Stimulated activated CD8-positive, alpha-beta memory T cell treated with anti-CD3 and anti-CD28 coated beads, Interleukin-2, amount 100 ng/mL, for 48 hours (primary cell): ENCODE data around the gene NT5DC3.

Experiments used
- DNase-seq, 2 donors: peaks; one replicate each; pipeline ENCODE4 v3.0.0-alpha.2; 2020; ENCODE audit warnings: low read depth in 2 of 2

NT5DC3 gene

DNA sequence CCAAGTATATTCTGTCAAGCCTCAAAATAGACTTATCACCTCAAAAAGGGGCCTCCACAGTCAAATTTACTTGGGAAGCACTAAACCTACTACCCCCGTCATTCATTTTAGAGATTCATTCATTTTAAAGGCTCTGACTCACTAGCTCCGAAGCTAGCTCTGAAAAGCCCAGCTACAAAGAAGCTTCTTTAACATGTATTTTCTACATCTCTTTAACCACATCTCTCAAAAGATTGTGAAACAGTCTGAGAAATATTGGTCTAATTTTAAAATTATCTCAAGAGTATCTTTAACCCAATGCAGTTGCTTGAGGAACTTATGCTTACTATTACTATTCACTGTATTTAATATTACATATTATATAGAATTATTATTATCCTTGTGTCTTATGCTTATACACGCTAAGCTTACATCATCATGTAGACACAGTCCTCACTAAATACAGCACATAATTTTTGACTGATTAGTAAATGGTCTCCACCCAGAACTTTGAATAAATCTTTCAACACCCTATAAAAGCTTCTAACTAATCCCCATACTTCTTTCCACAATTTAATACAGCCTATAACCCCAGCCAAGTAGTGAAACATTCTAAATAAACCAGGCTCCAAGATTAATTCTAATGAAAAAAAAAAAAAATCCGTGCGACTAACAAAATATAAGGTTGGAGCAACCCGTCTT, 7.8 kb downstream of the NT5DC3 start:
- no peak for DNase-seq

DNA sequence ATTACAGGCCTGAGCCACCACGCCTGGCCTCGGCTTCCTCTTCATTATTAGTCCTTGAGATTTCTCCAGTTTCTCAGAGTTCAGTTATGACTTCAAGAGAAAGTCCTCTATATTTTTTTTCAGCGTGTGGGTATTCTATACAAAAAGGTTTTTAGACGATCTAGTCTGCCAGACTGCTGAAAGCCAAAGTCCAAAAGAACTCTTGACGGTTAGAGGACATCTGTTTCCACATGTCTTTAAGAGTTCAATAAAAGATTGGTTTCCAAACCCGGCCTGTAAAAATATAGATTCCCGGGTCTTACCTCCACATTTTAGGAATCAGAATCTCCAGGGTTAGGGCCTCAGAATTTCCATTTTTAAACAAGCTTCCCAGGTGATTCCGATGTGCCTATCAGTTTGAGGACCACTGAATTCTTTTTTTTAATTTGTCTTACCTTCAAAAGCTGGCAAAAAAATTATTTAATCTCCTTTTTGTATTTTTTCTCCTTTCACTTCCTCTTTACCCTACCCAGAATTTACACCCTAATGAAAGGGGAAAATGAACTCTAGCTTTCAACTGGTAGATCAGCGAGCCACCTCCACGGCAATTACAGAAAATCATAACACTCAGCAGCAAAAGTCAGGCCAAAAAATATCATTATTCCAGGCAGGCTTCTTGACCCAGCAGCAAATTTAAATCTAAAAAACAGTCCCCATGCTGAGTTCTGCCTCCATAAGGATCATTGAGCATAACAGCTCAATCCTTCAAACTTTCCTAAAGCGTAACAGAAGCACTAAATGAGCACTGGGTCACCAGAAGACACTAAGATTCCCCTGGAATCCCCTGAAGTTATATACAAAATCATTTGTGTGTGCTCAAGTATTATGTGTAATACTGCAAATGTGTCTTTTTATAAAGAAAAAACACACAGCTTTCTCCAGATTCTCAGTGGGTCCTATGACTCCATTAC, 8.7 kb downstream of the NT5DC3 start:
- no peak for DNase-seq

- no peak for DNase-seq
These were observed 10.2 kb downstream of the NT5DC3 start for GRCh38 chr12:103830730-103831320.

- DNase-seq = no peak
These were observed 10.9 kb downstream of the NT5DC3 start for GRCh38 chr12:103830025-103830725.

DNA sequence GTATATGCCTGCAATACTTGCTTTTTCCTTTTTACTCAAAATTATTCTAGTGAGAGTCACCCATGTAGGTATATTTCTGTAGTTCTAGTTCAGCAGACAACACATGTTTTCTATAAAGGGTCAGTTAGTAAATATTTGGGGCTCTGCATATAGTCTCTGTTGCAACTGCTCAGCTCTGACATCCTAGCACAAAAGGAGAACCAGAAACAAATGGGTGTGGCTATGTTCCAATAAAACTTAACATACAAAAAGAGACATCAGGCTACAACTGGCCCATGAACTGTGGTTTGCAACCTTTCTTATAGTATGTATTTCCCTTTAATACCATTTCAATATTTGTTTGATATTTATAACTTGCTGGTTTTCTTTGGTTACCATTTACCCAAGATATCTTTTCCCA, 11.9 kb downstream of the NT5DC3 start:
- DNase-seq = no peak

- no peak for DNase-seq
These were observed 13.1 kb downstream of the NT5DC3 start for GRCh38 chr12:103827911-103828391.

- DNase-seq = no peak
These were observed 16.2 kb downstream of the NT5DC3 start for GRCh38 chr12:103824845-103825244.

- no peak for DNase-seq
These were observed 16.7 kb downstream of the NT5DC3 start for GRCh38 chr12:103824290-103824689.

- no peak for DNase-seq
These were observed 17.2 kb downstream of the NT5DC3 start for GRCh38 chr12:103823871-103824270.

DNA sequence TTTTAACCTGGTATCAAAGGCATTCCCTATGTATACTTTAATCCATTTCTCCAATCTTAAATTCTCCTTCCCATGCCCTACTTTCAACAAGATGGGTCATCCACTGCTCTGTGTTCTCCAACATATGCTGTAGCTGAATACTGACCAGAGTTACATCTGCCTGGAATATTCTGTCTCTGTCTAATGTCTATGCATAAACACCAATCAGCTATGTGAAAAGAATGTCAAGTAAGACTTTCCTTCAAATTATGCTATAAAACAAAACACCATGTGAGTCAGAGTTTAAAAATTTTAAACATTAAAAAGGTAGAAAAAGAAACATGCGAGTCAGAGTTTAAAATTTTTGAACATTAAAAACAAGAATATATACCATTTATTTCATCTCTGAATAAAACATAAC, 19.3 kb downstream of the NT5DC3 start:
- no peak for DNase-seq

DNA sequence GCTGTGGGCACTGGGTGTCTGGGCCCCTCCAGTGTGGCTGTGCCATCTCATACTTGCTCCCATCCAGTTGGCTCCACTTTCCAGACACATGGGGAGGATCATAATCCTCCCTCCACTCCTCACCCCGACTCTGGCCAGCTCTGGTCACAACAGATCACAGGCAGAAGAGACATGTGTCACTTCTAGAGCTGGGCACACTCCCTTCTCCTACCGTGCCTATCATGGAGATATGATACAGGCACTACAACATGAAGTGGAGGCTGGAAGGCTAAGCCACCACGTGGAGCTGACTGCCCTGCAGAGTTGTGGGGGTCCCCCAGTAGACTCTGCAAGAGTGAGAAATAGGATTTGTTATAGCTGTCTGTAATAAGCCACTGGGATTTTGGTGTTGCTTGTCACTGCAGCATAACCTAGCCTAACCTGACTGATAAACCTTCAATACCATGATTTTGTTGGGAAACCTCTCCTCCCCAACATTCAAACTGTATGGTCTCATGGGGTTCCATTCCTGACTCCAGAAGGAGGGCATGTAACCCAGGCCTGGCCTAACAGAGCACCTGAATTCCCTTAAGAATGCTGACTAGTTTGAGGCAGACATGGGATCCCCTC, 20.0 kb downstream of the NT5DC3 start:
- DNase-seq = no peak

GRCh38 chr12:103820361-103820760, 20.7 kb downstream of the NT5DC3 start:
- no peak for DNase-seq

DNA sequence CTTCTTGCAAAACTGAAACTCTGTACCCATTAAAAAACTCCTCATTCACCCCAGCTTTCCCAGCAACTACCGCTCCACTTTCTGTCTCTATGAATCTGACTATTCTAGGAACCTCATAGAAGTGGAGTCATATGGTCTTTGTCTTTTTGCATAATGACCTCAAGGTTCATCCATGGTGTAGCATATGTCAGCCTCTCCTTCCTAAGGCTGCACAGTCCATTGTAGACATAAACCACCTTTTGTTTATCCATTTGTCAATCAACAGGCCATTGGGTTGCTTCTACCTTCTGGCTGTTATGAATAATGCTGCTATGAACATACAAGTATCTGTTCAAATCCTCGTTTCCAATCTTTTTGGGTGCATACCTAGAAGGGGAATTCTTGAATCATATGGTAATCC, 21.1 kb downstream of the NT5DC3 start:
- no peak for DNase-seq

- no peak for DNase-seq
These were observed 21.7 kb downstream of the NT5DC3 start for GRCh38 chr12:103819312-103819711.

- DNase-seq = no peak
These were observed 23.2 kb downstream of the NT5DC3 start for GRCh38 chr12:103817791-103818190.

DNA sequence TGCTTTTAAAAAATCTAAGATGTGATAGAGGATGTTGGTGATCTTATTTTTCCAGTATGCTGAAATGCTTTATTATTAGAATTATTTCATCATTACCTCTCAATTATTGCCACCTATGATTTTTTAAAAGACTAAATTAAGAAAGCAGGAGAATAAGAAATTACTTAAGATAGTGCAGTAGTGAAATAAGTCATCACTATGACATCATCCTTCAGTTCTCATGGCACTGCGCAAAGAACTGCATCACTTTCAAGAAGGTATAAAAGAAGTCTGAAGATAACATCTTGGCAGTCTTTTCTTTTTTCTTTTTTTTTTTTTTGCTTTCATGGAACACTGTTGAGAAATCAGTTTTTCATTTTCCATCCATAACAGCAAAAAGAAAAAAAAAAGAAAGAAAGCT, 24.4 kb downstream of the NT5DC3 start:
- DNase-seq = no peak

DNA sequence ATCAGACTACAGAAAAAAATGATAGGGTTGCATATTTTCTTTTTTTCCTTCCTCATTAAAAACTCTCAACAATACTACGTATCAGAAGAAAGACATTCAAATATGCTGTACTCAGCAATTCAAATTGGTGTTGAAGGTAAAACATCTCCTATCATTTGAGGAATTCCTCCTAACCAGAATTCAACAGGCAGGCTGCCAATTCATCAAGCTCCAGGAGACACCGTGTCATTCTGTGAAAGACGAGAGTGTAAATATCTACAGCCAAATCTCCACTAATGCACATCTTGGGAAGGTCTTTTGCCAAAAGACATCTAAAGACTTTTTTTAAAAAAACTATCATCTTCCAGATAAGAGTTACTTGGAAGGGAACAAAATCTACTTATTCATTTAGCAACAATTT, 26.6 kb downstream of the NT5DC3 start:
- no peak for DNase-seq

GRCh38 chr12:103813949-103814348, 27.1 kb downstream of the NT5DC3 start:
- no peak for DNase-seq

GRCh38 chr12:103813426-103813825, 27.6 kb downstream of the NT5DC3 start:
- DNase-seq = no peak

GRCh38 chr12:103812789-103813188, 28.2 kb downstream of the NT5DC3 start:
- no peak for DNase-seq

DNA sequence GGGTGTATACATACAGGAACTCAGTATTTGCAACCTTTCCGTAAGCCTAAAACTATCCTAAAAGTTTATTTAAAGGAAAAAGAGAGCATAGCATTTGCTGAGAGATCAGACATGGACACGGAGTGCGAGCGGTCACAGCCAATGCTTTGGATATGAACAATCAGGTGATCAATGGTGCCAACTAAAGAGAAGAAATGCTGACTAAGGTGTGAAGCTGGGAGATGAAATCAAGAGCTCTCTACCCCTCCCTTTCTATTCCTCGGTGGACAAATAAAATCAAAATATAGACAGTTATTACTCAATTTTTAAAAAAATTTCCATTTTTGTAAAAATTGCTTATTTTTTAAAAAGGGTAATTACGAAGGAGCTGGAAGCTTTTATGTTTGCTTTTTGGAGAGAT, 29.2 kb downstream of the NT5DC3 start:
- DNase-seq = no peak

DNA sequence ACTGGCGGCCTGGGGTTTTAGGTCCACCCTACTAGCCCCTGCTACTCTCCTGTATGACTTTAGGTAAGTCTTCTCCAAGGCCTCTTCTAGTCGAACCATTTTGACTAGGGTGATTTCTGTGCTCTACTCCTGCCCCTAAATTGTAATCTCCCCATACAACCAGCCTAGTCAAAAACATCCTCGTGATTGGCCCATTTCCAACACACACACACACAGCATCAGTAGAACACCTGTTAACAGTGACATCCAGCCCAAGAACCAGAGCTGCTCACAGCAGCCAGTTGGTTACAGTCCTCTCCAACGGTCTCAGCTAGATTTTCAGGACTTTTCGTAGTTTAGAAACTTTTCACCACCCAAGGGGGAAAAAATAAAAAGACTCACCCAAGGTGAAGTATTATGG, 30.9 kb downstream of the NT5DC3 start:
- DNase-seq = no peak
